Measurements from ENCODE around the gene CHCHD3.

The CHCHD3 gene

GRCh38 chr7:133099633-133100286, 17.9 kb upstream of the CHCHD3 start:
- no peak overlapping the region for H3K4me3 ChIP-seq (ENCODE audit: low read length, poor library complexity, severe bottlenecking)
- no peaks in the 10 kb centered on the region for H3K4me1 ChIP-seq (ENCODE audit: insufficient read depth, low read length, poor library complexity, severe bottlenecking)
- TF ChIP-seq CTCF (conservative IDR thresholded peaks at IDR 0.05; ENCODE audit: low read length) (no peak), EZH2phosphoT487 (IDR thresholded peaks at IDR 0.05; ENCODE audit: borderline replicate concordance) (no peak)
- no peak overlapping the region for H3K9ac ChIP-seq (ENCODE audit: low read depth, low read length, poor library complexity, severe bottlenecking)
- no peaks in the 10 kb centered on the region for H3K9me3 ChIP-seq (ENCODE audit: insufficient read depth, low read depth, low read length)
- H3K79me2 ChIP-seq (ENCODE audit: insufficient read depth, low read length): no peaks in the 10 kb centered on the region
- H3K36me3 ChIP-seq (ENCODE audit: insufficient read depth, low read length): no peaks in the 10 kb centered on the region
- no peak overlapping the region for H2AFZ ChIP-seq (ENCODE audit: low read length)
- H3F3A ChIP-seq (ENCODE audit: low read depth): no peaks in the 10 kb centered on the region
- H4K20me1 ChIP-seq (ENCODE audit: insufficient read depth, low read length, poor library complexity, severe bottlenecking): no peaks in the 10 kb centered on the region
- H3K27me3 ChIP-seq (ENCODE audit: insufficient read depth, low read length, poor library complexity, severe bottlenecking): no peaks in the 10 kb centered on the region
- H3K9me2 ChIP-seq (replicated peaks; ENCODE audit: low read depth, low read length): no peaks in the 10 kb centered on the region
- H3K4me2 ChIP-seq (ENCODE audit: low read depth, low read length, poor library complexity, severe bottlenecking): no peak overlapping the region

DNA sequence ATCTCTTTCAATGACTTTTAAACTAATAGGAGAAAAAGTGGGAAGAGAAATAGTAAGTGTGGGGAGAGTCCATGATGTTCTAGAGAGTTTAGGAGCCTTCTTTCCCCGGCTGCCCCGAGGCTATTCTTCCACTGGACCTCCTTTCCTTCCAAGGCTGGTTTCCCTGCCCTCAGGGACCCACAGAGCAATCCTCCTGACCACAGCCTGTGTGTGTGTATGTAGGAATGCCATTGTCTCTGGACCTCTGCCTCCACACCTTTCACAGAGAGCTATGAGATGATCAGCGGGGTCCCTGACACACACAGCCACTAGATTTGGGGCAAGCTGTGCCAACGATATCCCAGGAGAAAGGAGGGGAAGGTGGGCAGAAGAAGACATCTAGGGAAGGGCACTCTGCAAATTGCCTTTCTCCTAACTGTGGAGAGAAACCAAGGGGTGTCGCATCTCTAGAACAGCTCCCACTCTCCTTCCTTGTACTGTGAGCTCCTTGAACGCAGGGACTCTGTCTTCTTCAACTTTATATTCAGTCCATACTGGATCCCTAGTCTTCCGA, 13.3 kb upstream of the CHCHD3 start:
- Histone ChIP-seq H3F3A (ENCODE audit: low read depth) (no peaks in the 10 kb centered on the region), H3K4me3 (ENCODE audit: low read length, poor library complexity, severe bottlenecking) (no peak overlapping the region), H3K9me2 (replicated peaks; ENCODE audit: low read depth, low read length) (no peaks in the 10 kb centered on the region), H3K4me1 (ENCODE audit: insufficient read depth, low read length, poor library complexity, severe bottlenecking) (no peaks in the 10 kb centered on the region), H3K79me2 (ENCODE audit: insufficient read depth, low read length) (no peaks in the 10 kb centered on the region), H2AFZ (ENCODE audit: low read length) (no peak overlapping the region), H3K9ac (ENCODE audit: low read depth, low read length, poor library complexity, severe bottlenecking) (no peak overlapping the region), H4K20me1 (ENCODE audit: insufficient read depth, low read length, poor library complexity, severe bottlenecking) (no peaks in the 10 kb centered on the region), H3K36me3 (ENCODE audit: insufficient read depth, low read length) (no peaks in the 10 kb centered on the region), H3K27me3 (ENCODE audit: insufficient read depth, low read length, poor library complexity, severe bottlenecking) (no peaks in the 10 kb centered on the region), H3K4me2 (ENCODE audit: low read depth, low read length, poor library complexity, severe bottlenecking) (no peak overlapping the region), H3K9me3 (ENCODE audit: insufficient read depth, low read depth, low read length) (no peaks in the 10 kb centered on the region)
- TF ChIP-seq CTCF (conservative IDR thresholded peaks at IDR 0.05; ENCODE audit: low read length): no peak
- TF ChIP-seq EZH2phosphoT487 (IDR thresholded peaks at IDR 0.05; ENCODE audit: borderline replicate concordance): no peak

GRCh38 chr7:133091943-133092464, 10.1 kb upstream of the CHCHD3 start:
- Histone ChIP-seq H3K79me2 (ENCODE audit: insufficient read depth, low read length) (no peaks in the 10 kb centered on the region), H3K9ac (ENCODE audit: low read depth, low read length, poor library complexity, severe bottlenecking) (no peak overlapping the region), H3K27me3 (ENCODE audit: insufficient read depth, low read length, poor library complexity, severe bottlenecking) (no peaks in the 10 kb centered on the region), H3F3A (ENCODE audit: low read depth) (no peaks in the 10 kb centered on the region), H3K4me3 (ENCODE audit: low read length, poor library complexity, severe bottlenecking) (no peak overlapping the region), H3K4me1 (ENCODE audit: insufficient read depth, low read length, poor library complexity, severe bottlenecking) (no peaks in the 10 kb centered on the region), H2AFZ (ENCODE audit: low read length) (no peak overlapping the region), H3K36me3 (ENCODE audit: insufficient read depth, low read length) (no peaks in the 10 kb centered on the region), H3K4me2 (ENCODE audit: low read depth, low read length, poor library complexity, severe bottlenecking) (no peak overlapping the region), H4K20me1 (ENCODE audit: insufficient read depth, low read length, poor library complexity, severe bottlenecking) (no peaks in the 10 kb centered on the region), H3K9me3 (ENCODE audit: insufficient read depth, low read depth, low read length) (no peaks in the 10 kb centered on the region), H3K9me2 (replicated peaks; ENCODE audit: low read depth, low read length) (no peaks in the 10 kb centered on the region)
- TF ChIP-seq EZH2phosphoT487 (IDR thresholded peaks at IDR 0.05; ENCODE audit: borderline replicate concordance) (no peak), CTCF (conservative IDR thresholded peaks at IDR 0.05; ENCODE audit: low read length) (no peak)
